ENCODE measurements around the gene ZFPL1.

Gene ZFPL1

DNA sequence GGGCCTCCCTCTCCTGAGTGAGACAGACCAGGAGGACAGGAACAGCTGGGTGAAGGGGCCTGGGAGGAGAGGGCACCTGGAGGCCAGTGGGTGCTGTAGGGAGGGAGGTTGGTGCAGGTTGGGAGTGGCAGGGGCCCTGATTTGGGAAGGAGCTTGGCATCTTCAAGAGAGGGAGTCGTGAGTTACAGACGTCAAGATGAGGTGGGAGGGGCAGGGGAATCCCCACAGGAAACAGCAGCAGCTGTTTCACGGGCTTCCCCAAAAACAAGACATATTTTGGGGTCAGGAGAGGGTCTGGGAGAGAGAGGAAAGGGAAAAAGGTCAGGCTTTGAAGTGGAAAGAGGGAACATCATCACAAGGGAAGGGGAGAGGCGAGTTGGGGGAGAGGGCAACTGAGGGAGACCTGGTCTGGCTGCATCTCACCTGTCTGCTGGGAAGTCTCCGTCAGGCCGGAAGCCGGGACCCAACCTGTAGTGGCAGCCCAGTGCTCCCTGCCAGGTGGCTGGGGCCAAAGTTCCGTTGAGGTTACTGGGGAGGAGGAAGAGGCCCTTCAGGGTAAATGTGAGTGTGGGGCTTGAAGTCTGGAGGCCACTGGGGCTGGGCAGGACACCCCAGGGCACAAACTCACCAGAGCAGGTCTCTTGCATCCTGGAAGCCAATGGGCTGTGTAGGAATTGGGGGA lies 30.1 kb upstream of the ZFPL1 start:
- no peak overlapping the region for H3K4me3 ChIP-seq (ENCODE audit: low read length)
- TF ChIP-seq, protein P1, sequence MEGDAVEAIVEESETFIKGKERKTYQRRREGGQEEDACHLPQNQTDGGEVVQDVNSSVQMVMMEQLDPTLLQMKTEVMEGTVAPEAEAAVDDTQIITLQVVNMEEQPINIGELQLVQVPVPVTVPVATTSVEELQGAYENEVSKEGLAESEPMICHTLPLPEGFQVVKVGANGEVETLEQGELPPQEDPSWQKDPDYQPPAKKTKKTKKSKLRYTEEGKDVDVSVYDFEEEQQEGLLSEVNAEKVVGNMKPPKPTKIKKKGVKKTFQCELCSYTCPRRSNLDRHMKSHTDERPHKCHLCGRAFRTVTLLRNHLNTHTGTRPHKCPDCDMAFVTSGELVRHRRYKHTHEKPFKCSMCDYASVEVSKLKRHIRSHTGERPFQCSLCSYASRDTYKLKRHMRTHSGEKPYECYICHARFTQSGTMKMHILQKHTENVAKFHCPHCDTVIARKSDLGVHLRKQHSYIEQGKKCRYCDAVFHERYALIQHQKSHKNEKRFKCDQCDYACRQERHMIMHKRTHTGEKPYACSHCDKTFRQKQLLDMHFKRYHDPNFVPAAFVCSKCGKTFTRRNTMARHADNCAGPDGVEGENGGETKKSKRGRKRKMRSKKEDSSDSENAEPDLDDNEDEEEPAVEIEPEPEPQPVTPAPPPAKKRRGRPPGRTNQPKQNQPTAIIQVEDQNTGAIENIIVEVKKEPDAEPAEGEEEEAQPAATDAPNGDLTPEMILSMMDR (conservative IDR thresholded peaks at IDR 0.05; ENCODE audit: low read length) = no peak
- DNase-seq (ENCODE audit: low read depth) = no peak

DNA sequence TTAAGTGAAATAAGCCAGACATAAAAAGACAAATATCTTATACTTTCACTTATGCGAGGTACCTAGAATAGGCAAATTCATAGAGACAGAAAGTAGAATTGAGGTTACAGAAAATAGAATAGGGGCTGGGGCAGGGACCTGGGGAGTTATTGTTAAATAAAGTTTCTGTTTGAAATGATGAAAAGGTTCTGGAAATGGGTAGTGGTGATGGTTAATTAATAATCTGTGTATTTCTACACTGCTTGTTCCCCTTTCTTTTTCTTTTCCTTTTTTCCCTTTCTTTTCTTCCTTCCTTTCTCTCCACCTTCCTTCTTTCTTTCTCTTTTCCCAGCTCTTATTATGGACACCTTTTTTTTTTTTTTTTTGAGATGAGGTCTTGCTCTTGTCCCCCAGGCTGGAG lies 28.5 kb upstream of the ZFPL1 start:
- TF ChIP-seq, protein P1 (conservative IDR thresholded peaks at IDR 0.05; ENCODE audit: low read length) = no peak
- no peak overlapping the region for H3K4me3 ChIP-seq (ENCODE audit: low read length)
- no peak for DNase-seq (ENCODE audit: low read depth)

DNA sequence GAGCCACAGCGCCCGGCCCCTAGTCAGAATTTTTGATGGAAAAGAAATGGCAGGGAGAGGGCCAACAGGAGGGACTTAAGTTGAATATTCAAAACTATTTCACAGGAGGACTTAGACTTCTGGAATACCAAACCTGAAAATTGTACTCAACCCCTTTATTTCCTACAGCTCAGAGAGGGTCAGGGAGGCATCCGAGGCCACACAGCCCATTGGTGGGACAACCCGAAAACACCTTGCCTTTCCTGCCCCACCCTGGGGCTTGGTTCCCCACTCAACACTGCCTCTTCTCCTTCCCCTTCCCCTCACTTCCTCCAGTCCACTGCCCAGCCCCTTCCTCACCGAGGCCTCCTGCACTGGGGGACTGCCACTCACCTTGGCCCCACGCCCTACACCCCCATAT lies 27.0 kb upstream of the ZFPL1 start:
- TF ChIP-seq, protein P1 (conservative IDR thresholded peaks at IDR 0.05; ENCODE audit: low read length) = no peak
- H3K4me3 ChIP-seq (ENCODE audit: low read length) = no peak overlapping the region
- DNase-seq (ENCODE audit: low read depth) = no peak

DNA sequence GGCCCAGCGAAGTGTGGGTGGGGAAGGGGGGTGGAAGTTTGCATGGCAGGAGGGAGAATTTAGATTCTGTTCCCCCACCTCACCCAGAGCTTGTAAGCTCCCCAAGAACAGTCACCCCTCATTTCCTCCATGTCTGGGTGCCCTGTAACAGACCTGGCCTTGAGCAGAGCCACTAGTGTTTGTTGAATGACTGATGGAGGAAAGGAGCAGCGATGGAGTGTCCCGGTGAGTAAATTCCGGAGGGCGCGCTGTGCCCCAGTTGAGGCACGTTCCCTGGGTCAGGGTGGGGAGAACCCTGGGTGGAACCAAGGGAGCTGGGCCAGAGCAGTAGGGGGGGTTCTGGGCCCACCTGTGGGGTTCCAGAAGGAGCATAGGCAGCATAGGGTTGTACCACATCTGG lies 26.5 kb upstream of the ZFPL1 start:
- H3K4me3 ChIP-seq (ENCODE audit: low read length) = no peak overlapping the region
- TF ChIP-seq, protein P1 (conservative IDR thresholded peaks at IDR 0.05; ENCODE audit: low read length) = no peak
- DNase-seq (ENCODE audit: low read depth) = no peak

DNA sequence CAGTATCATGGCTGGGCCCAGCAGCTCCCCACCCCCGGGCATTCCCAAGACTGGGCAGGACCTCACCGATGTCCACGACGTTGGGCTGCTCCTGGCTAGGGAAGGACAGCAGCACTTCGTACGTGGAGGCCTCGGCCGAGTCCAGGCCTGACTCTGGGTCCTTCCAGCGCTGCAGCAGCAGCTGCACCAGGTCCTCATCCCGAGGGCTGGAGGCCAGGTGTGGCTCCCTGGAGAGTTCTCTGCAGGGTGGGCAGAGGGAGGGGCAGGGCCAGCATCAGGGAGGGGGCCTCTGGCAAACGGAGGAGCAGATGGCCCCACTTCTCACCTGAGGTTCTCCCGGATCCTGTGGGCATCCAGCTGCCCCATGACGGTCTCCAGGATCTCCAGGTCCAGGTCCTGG lies 26.0 kb upstream of the ZFPL1 start:
- DNase-seq (ENCODE audit: low read depth) = no peak
- H3K4me3 ChIP-seq (ENCODE audit: low read length) = no peak overlapping the region
- TF ChIP-seq, protein P1 (conservative IDR thresholded peaks at IDR 0.05; ENCODE audit: low read length) = no peak

DNA sequence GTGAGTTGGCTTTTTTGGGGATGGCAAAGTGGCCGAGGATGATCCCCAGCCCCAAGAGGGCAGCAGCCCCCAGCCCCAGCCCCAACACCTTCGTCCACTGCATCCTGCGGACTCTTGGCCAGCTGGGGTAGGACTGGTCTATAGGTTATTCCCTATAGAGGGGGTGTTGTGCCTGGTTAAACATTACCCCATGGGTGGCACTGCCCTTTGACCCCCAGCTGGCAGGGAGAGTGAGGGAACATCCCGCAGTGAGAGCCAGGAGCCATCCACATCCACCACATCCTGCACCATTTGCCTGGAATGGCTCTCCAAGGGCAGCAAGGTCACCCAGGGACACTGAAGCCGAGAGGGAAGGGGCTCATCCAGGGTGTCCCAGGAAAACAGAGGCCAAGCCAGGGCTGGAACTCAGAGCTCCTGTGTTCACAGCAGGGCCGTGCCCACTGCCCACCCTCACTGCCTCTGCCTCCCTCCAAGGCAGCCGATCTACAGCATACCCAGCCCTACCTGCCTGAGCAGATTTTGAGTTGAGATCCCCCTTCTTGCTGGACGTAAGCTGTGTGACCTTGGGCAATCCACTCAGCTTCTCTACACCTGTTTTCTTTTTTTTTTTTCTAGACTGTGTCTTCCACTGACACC lies 25.5 kb upstream of the ZFPL1 start, which contains the start of gene NAALADL1:
TSS of gene NAALADL1 (minus strand) at position 135 of the 636 bp plus-strand sequence. CDS start at position 103, 32 bp downstream.
- no peak within 1 kb of the TSS for H3K4me3 ChIP-seq (ENCODE audit: low read length)
- DNase-seq (ENCODE audit: low read depth) = no peak
- TF ChIP-seq, protein P1 (conservative IDR thresholded peaks at IDR 0.05; ENCODE audit: low read length) = no peak

DNA sequence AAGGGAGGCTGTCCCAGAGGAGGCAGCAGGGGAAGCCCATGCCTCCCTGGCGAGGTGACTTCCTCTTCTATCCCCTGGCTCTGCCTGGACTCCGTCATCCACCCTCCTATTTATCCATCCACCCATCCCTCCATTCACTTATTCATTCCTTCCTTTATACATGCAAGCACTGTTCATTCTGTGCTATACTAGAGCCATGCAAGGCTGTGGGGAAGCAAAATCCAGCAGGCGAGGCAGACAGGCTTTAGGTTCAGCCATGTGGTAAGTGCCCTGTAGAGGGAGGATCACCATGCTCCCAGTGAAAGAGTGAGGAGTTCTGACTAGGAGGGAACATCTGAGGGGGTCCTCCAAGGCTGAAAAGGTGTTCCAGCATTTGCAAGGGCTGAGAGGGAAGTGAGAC lies 24.5 kb upstream of the ZFPL1 start:
- TF ChIP-seq, protein P1 (conservative IDR thresholded peaks at IDR 0.05; ENCODE audit: low read length) = no peak
- H3K4me3 ChIP-seq (ENCODE audit: low read length) = no peak overlapping the region
- DNase-seq (ENCODE audit: low read depth) = no peak

Measured in AG10803 (cell line).